Brain pericyte (primary cell): ENCODE results near the gene IAH1.
A peak's percentile ranks its signal among the peaks of the same experiment; 100 is the strongest.

Experiments used
- DNase-seq: peaks from one replicate; pipeline ENCODE4 v3.0.0-alpha.2; 2012; ENCODE audit warnings: low read depth, low spot score

The IAH1 gene

GRCh38 chr2:9527995-9528787 lies 53.8 kb downstream of the IAH1 start:
- DNase-seq, result no peak

- DNase-seq, result no peak
Observed at GRCh38 chr2:9532421-9532820, 58.1 kb downstream of the IAH1 start.

GRCh38 chr2:9533663-9534062 lies 59.3 kb downstream of the IAH1 start:
- no peak for DNase-seq

- DNase-seq, result no peak
Observed at GRCh38 chr2:9535177-9535576, 60.8 kb downstream of the IAH1 start.

- DNase-seq, result no peak
Observed at GRCh38 chr2:9536504-9536903, 62.2 kb downstream of the IAH1 start.

- DNase-seq, result peak; percentile 30
Observed at GRCh38 chr2:9538000-9538507, 63.7 kb downstream of the IAH1 start.
